Rectal smooth muscle tissue (tissue), 1 donor: Measurements from ENCODE around the gene UNC93A.
"Not testable (repeated sequence)": the region's sequence is repeated elsewhere in the genome, so short reads cannot be mapped to it uniquely, and the experiment has no call there.

ENCODE experiments used
- H3K27ac ChIP-seq: one replicate; pipeline ENCODE4 v1.7.0; 2013; ENCODE audit warnings: low read depth, low read length, inconsistent platforms
- H3K27me3 ChIP-seq: one replicate; pipeline ENCODE4 v1.7.0; 2013; ENCODE audit warnings: low read length; ENCODE audit not compliant: control insufficient read depth, insufficient read depth
- H3K36me3 ChIP-seq: one replicate; pipeline ENCODE4 v1.7.0; 2013; ENCODE audit warnings: low read length; ENCODE audit not compliant: control insufficient read depth, insufficient read depth
- H3K4me1 ChIP-seq: one replicate; pipeline ENCODE4 v1.7.0; 2013; ENCODE audit warnings: low read length; ENCODE audit not compliant: control insufficient read depth, insufficient read depth
- H3K4me3 ChIP-seq: one replicate; pipeline ENCODE4 v1.7.0; 2013; ENCODE audit warnings: low read length
- H3K9ac ChIP-seq: one replicate; pipeline ENCODE4 v1.7.0; 2013; ENCODE audit warnings: low read length

Gene UNC93A

DNA sequence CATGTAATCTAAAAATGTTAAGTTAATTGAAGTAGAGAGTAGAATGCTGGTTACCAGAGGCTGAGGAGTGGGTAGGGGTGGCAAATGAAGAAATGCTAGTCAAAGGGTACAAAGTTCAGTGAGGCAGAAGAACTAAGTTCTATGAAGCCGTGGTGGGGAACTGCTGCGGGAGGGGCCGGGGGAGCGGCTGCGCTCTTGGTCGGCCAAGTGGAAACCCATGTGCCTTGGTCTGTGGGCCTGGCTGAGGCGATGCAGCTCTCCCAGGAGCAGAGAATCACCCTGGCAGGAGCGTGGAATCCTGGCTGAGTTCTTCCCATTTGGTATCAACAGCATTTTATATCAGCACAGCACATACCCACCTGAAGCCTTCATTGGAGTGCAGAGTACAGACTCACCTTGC, 56.1 kb downstream of the UNC93A start:
- no peaks in the 10 kb centered on the region for H3K27me3 ChIP-seq
- peaks cover 3% of the 10 kb centered on the region for H3K4me1 ChIP-seq
- H3K36me3 ChIP-seq: no peaks in the 10 kb centered on the region
- H3K9ac ChIP-seq: no peak overlapping the region
- H3K27ac ChIP-seq: no peak overlapping the region
- H3K4me3 ChIP-seq: no peak overlapping the region

DNA sequence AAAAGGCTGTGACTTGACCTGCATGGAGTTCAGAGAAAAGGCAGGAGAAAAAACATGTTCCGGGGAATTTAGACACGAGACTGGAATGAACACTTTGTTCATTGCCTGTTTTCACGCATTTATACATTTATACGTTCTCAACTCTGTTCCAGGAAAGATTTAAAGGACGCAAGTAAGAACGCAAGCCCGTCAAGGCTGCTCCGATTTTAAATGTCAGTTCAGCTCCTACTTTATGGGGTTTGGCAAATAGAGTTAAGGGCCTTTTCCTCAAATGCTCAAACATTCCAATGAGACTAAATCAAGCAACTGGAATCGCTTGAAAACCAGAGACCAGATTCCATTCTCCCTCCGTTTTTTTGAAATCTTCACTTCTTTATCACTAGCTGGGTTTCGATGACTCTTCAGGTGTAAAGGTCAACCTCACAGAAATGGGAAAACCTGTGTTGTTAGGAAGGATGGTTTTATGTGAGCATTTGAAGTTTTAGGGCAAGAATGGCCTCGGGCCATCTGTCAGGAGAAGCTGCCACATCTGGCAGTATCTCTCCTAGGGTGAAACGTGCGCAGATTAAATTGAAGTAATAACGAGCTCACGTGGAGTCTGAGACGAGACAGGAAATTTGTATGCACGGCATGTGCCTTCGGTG, 58.6 kb downstream of the UNC93A start:
- Histone ChIP-seq H3K4me1 (peaks cover 3% of the 10 kb centered on the region), H3K27ac (peak overlapping the region; percentile 30), H3K4me3 (peak overlapping the region; percentile 68), H3K27me3 (no peaks in the 10 kb centered on the region), H3K9ac (no peak overlapping the region), H3K36me3 (no peaks in the 10 kb centered on the region)

DNA sequence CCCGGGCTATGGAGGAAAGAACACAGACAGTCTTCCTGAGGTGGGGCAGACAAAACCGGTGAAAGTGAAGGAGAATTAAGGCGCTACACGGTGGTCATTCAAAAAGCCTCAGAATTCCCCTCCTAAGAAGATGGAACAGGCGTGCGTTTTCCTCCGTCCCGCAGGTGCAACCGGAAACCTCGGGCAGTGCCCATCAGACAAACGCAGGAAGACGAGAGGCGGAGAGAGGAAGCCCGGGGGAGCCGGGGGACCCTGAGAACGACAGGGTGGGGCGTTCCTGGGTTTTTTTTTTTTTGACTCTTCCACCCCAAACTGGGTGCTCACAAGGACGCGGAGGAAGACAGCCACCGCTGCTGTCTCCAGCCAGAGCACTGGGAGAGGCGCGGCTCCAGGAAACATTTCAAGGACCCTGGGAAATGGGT, 59.2 kb downstream of the UNC93A start:
- Histone ChIP-seq H3K27ac (peak overlapping the region; percentile 78), H3K36me3 (no peaks in the 10 kb centered on the region), H3K4me1 (peaks cover 3% of the 10 kb centered on the region), H3K9ac (no peak overlapping the region), H3K4me3 (peak overlapping the region; percentile 68), H3K27me3 (no peaks in the 10 kb centered on the region)

DNA sequence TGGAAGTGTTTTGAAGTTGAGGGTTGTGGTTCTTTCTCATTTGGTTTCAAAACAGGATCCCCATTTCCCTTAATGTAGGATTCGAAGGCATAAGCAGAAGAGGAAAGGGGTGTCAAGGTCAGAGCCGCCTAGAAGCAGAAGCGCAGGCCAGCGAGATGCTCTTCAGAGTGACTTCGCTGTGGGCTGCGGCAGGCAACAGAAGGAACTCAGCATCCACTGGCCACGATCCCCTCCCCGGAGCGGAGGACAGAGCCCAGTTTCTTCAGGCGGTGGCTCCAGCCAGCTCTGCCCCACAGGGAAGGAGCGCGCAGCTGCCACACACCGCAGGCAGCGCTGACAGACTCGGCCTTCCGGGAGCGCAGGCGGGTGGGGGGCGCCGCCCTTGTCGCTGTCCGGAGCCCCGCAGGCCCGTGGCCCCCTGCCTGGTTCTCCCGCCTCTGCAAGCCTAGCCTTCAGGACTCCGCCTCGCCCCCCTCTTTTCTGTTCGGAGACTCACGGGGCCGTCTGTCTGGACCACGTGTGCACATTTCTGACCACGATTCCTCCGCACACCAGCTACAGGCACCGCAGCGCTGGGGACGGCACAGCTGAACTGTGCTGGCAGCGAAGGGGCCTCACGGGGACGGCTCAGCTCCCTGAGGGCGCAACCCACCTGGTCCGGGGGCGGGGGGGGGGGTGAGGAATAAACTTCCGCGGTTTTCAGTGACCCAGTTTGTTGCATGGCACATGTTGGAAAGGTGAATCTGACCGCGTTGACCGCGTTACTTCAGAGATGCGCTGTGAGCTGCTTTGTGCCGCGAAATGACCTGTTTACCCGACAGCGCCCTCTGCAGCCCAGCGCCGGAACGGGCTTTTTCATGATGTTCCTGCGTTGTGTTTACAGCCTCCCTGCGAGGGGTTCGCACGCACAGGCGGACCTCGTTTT, 59.9 kb downstream of the UNC93A start:
- Histone ChIP-seq H3K9ac (no peak overlapping the region), H3K4me1 (peaks cover 3% of the 10 kb centered on the region), H3K27me3 (no peaks in the 10 kb centered on the region), H3K36me3 (no peaks in the 10 kb centered on the region), H3K4me3 (peak overlapping the region; percentile 68), H3K27ac (peak overlapping the region; percentile 78)

DNA sequence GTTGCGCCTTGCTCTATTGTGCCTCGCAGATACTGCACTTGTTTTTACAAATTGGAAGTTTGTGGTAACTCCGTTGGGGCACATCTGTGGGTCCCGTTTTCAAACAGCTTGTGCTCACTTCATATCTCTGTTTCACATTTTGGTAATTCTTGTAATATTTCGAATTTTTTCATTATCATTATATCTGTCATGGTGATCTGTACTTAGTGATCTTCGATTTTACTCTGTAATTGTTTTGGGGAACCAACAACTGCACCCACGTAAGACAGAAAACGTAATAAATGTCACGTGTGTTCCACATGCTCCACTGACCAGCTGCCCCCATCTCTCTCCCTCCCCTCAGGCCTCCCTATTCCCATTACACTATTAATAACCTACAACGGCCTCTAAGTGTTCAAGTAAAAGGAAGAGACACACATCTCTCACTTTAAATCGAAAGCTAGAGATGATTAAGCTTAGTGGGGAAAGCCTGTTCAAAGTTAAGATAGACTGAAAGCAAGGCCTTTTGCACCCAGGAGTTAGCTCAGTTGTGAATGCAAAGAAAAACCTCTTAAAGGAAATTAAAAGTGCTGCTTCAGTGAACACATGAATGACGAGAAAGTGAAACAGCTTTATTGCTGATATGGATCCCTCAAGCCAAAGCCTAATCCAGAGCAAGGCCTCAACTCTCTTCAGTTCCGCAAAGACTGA, 60.7 kb downstream of the UNC93A start:
- Histone ChIP-seq H3K9ac (no peak overlapping the region), H3K4me3 (peak overlapping the region; percentile 68), H3K4me1 (peaks cover 3% of the 10 kb centered on the region)

DNA sequence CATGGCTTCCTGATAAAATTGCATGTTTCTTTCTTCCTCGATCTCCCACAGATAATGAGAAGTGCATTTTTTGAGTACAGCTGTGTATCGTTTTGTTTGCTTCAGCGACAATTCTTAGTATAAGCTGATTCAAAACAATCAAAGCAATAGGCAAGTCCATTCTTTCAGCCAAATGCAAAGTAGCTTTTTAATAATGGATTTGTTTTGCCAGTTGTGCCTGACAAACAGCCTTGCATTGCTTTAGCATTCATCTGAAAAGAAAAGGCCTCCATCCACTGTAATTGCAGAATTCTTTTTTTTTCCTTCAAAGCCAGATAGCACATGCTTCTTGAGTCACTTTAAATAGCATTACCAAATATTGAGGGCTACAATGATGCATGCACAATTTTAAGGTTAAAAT, 65.8 kb downstream of the UNC93A start:
- no peaks in the 10 kb centered on the region for H3K4me1 ChIP-seq
- H3K36me3 ChIP-seq: no peaks in the 10 kb centered on the region
- no peak overlapping the region for H3K27ac ChIP-seq
- H3K4me3 ChIP-seq: no peak overlapping the region
- H3K27me3 ChIP-seq: no peaks in the 10 kb centered on the region
- no peak overlapping the region for H3K9ac ChIP-seq

More for the DNA sequence above, 60.7 kb downstream of the UNC93A start:
- H3K27ac ChIP-seq: no peak overlapping the region
- no peaks in the 10 kb centered on the region for H3K36me3 ChIP-seq
- no peaks in the 10 kb centered on the region for H3K27me3 ChIP-seq

DNA sequence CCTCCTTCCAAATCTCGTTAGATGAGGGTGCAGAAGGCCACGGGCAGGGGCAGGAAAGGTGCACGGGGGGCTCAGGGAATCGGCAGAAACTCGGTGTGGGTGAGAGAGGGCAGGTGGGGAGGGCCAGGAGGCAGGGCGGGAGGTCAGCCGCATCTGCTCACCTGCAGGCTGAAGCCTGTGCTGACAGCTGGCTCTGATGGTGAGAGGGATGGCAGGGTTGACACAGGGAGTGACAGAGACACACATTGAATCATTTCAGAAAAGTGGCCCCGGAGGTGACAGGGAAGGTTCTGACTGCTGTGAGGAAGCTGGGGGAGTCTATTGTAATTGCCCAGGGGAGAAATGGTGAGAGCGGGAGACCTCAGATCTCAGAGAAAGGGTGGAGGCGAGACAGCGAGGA, 67.3 kb downstream of the UNC93A start:
- H3K4me3 ChIP-seq, H3K4me1 ChIP-seq, H3K36me3 ChIP-seq, H3K9ac ChIP-seq, H3K27me3 ChIP-seq, H3K27ac ChIP-seq: not testable (repeated sequence)

DNA sequence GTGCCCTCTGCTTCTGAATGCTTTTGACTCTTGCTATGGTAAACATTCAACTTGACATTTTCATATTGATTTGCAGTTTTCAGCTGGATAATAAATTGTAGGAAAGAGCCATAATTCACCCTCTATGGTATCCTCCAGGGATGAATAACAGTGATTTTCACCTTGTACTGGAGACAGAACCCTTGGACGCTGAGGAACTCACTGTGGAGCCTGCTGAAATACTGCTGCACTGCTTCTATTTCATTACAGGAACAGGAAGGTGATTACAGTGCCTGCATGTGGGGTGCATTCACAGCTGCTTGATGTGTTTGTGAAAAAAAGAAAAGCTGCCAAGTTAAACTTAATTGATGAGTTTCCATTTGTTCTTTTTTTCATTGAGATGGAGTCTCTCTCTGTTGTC, 70.1 kb downstream of the UNC93A start:
- H3K27me3 ChIP-seq, H3K27ac ChIP-seq, H3K4me1 ChIP-seq, H3K4me3 ChIP-seq, H3K36me3 ChIP-seq, H3K9ac ChIP-seq: not testable (repeated sequence)
